Smooth muscle cell of the umbilical artery (primary cell): ENCODE results near the gene OCRL. TPM values are rescaled to one million over a fixed set of nuclear protein-coding genes. Genes with fewer than 3 reads are reported as not detected.

Experiments used
- total RNA-seq: library from RNA; depleted of rRNA; stranded (reverse); fragments of >200 nt; gene quantifications from 2 replicates; pipeline ENCODE4 v1.2.3, GENCODE V29; 2014

Gene OCRL
- total RNA-seq: 30.3 and 37.0 TPM in 2 replicates

GRCh38 chrX:129540068-129540653, at the start of gene OCRL:
OCRL (plus strand) TSS chrX:129540259; CDS start chrX:129540440, 181 bp downstream.

GRCh38 chrX:129523079-129523911, 16.8 kb upstream of the OCRL start, which contains the start of gene SMARCA1:
SMARCA1 (minus strand) TSS chrX:129523490; CDS start chrX:129523370, 120 bp downstream.

Other genes with a start within 250 kb of the OCRL start
- gene SMARCA1, start 16.8 kb upstream of the OCRL start, total RNA-seq: 86.4 and 115 TPM in 2 replicates
- 0.51 and 1.2 TPM in 2 replicates for gene APLN, start 114.7 kb downstream of the OCRL start, total RNA-seq
- gene XPNPEP2, start 198.7 kb downstream of the OCRL start, total RNA-seq: not detected in 2 replicates
- gene SASH3, start 239.7 kb downstream of the OCRL start, total RNA-seq: not detected in 2 replicates